ENCODE results near the gene MESP2.

MESP2 gene

DNA sequence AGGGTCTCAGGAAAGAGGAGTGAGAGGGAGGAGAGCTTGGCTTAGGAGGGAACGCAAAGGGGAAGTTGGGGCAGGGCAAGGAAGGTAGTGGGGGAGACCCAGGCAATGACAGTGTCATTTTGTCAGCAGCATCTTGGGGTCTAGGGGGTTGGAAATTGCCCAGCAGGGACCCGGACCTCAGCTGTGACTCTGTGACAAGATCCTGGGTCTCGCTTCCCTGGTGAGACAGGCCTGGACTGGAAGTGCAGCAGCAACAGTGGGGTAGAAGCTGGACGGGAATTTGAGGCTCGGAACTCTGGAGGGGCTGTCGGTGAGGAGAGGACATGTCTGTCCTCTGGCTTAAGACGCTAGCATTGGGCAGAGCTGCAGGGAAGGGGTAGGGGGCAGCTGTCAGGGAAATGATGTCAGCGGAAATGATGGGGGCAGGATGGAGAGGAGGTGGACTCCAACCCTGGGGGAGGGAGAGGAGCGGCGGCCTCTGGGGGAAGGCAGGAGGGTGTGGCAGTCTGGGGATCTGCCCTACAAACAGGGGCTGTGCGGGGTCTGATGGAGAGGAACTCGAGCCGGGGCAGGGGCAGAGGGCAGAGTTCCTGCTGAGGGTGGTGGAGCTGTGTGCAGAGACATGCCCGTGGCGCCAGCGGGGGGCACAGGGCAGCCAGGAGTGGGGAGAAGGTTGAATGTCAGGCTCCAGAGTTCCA lies 26.2 kb downstream of the MESP2 start:
- Histone ChIP-seq H3K4me3 (ENCODE audit: low read depth, low read length) (no peak overlapping the region), H3K9me3 (ENCODE audit: severe bottlenecking) (no peaks in the 10 kb centered on the region), H3K36me3 (no peaks in the 10 kb centered on the region), H3K27ac (no peak overlapping the region), H3K27me3 (ENCODE audit: insufficient read depth, low read depth, severe bottlenecking) (no peaks in the 10 kb centered on the region)
- no peak for DNase-seq
- TF ChIP-seq, protein P1, sequence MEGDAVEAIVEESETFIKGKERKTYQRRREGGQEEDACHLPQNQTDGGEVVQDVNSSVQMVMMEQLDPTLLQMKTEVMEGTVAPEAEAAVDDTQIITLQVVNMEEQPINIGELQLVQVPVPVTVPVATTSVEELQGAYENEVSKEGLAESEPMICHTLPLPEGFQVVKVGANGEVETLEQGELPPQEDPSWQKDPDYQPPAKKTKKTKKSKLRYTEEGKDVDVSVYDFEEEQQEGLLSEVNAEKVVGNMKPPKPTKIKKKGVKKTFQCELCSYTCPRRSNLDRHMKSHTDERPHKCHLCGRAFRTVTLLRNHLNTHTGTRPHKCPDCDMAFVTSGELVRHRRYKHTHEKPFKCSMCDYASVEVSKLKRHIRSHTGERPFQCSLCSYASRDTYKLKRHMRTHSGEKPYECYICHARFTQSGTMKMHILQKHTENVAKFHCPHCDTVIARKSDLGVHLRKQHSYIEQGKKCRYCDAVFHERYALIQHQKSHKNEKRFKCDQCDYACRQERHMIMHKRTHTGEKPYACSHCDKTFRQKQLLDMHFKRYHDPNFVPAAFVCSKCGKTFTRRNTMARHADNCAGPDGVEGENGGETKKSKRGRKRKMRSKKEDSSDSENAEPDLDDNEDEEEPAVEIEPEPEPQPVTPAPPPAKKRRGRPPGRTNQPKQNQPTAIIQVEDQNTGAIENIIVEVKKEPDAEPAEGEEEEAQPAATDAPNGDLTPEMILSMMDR (IDR thresholded peaks at IDR 0.05; ENCODE audit: low read depth, low read length) = no peak

DNA sequence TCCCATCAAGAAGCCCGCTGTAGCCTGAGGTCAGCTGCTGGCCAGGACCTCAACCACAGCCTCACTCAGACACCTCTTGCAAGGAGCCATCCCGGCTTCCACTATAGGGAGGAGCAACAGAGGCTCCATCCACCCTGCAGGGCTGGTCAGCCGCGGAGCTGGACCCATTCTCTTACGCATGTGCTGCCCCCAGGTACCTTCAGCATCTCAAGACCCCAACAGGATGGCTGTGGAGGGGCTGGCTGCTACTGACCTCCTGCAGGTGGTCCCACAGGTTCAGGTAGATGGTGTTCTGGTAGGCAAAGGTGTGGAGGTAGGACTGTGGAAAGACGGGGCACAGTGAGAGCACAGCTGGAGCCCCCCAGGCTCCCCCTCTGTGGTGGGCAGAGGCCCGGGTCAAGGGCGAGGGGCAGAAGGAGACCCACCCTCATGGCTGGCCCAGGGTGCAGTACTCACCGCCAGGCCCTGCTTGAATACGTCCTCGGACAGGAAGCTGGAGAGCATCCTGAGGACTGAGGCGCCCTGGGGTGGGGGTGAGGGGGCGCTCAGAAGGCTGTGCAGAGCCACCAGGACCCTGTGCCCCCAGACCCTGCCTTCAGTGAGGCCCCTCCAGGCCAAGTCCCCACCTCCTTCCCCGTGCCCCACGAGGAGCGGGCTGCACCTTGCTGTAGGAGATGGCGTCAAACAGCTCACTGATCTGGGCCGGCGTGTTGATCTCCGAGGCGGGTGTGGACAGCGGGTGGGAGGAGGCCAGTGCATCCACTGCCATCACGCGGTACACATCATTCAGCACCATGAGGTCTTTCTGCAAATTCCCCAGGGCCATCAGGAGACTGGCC lies 27.1 kb downstream of the MESP2 start:
- no peaks in the 10 kb centered on the region for H3K27me3 ChIP-seq (ENCODE audit: insufficient read depth, low read depth, severe bottlenecking)
- no peak overlapping the region for H3K27ac ChIP-seq
- DNase-seq = no peak
- H3K9me3 ChIP-seq (ENCODE audit: severe bottlenecking) = no peaks in the 10 kb centered on the region
- TF ChIP-seq, protein P1 (IDR thresholded peaks at IDR 0.05; ENCODE audit: low read depth, low read length) = no peak
- no peaks in the 10 kb centered on the region for H3K36me3 ChIP-seq
- H3K4me3 ChIP-seq (ENCODE audit: low read depth, low read length) = no peak overlapping the region

DNA sequence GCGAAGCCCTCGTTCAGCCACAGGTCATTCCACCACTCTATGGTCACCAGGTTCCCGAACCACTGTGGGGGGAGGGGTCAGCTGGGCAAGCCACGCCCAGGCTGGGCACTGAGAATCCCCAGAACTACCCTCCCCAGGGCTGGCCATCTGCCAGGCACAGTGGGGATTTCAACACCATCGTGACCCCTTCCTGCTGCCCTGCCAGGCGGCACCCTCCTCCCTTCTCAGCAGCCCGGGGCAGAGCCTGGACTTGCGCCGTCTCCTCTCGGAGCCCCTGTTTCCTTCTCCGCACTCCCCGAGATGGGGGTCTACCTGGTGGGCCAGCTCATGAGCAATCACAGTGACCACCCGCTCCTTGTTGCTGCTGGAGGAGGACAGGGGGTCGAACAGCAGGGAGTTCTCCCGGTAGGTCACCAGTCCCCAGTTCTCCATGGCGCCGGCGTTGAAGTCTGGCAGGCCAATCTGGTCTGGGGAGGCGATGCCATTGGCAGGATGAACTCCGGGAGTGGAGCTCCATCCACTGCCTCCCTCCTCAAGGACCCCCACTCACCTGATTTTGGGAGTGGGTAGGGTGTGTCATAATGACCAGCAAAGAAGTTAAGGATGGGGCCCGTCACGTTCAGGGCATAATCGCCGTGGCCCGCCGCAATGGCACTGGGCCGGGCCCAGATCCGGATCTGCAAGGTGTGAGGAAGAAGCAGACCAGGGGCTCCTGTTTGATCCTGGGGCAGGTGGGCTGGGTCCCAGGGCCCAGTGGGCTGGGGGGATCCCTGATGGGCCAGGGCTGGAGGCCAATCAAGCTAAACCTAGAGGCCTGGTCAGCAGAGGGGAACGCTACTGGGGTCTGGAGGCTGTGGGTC lies 28.0 kb downstream of the MESP2 start:
- no peak for DNase-seq
- TF ChIP-seq, protein P1 (IDR thresholded peaks at IDR 0.05; ENCODE audit: low read depth, low read length) = no peak
- no peaks in the 10 kb centered on the region for H3K36me3 ChIP-seq
- H3K4me3 ChIP-seq (ENCODE audit: low read depth, low read length) = no peak overlapping the region
- H3K27me3 ChIP-seq (ENCODE audit: insufficient read depth, low read depth, severe bottlenecking) = no peaks in the 10 kb centered on the region
- H3K9me3 ChIP-seq (ENCODE audit: severe bottlenecking) = no peaks in the 10 kb centered on the region
- H3K27ac ChIP-seq = no peak overlapping the region

DNA sequence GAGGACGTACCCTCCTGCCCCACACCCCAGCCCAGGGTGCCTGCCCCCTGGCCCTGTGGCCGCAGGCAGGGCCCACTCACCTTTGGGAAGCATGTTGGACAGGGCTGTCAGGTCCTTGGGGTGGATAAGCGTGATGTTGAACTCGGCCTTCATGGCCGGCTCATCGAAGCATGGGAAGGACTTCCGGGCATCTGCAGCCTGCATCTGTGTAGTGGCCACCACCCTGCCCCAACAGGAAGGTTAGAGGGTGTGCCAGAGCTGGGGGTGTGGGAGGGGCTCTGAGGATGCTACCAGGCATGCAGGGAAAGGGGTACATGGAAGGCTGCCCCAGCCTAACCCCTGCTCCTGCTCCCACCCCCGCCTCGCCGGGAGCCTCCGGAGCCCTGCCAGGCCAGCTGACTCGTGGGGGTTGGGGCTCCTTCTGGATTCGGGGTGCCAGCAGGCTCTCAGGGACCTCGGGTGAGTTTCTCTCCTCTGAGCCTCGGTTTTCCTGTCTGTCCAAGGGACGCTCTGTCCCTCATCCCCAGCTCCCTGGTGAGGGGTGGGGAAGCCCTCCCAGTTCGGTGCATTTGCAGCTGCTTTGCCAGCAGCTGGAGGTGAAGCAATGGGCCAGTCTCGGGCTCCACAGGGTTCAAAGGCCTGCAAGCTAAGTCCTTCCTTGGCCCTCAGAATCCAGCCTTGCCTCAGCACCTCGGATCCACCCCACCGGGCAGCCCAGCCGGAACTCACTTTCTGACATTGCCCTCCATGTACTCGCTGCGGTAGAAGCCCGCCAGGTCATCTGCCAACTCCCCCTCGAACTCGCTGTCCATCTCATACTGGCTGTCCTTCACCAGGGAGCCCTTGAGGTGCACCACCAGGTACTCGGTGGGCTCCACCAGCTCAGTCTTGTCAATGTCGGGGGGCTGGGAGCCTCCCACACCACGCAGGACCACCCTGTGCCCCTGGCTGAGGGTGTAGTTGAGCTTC lies 29.4 kb downstream of the MESP2 start:
- TF ChIP-seq, protein P1 (IDR thresholded peaks at IDR 0.05; ENCODE audit: low read depth, low read length) = no peak
- Histone ChIP-seq H3K4me3 (ENCODE audit: low read depth, low read length) (no peak overlapping the region), H3K27me3 (ENCODE audit: insufficient read depth, low read depth, severe bottlenecking) (no peaks in the 10 kb centered on the region), H3K9me3 (ENCODE audit: severe bottlenecking) (no peaks in the 10 kb centered on the region), H3K27ac (no peak overlapping the region), H3K36me3 (no peaks in the 10 kb centered on the region)
- DNase-seq = no peak

DNA sequence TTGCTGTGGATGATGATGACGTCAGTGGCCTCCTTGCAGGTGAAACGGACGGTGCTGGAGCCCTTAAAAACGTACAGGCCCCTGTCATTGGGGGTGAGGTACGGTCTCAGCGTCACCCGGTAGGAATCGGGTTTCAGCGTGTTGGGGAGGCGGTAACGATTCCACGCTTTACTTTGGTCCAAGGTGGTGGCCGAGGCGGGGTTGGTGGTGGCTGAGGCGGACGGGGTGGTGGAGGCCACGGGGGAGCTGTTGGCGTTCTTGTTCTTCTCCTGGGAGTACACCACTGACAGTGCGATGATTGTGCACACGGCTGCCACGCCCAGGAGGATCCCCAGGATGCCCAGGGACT lies 30.1 kb downstream of the MESP2 start:
- H3K27ac ChIP-seq = no peak overlapping the region
- no peaks in the 10 kb centered on the region for H3K9me3 ChIP-seq (ENCODE audit: severe bottlenecking)
- H3K4me3 ChIP-seq (ENCODE audit: low read depth, low read length) = no peak overlapping the region
- no peak for DNase-seq
- H3K27me3 ChIP-seq (ENCODE audit: insufficient read depth, low read depth, severe bottlenecking) = no peaks in the 10 kb centered on the region
- TF ChIP-seq, protein P1 (IDR thresholded peaks at IDR 0.05; ENCODE audit: low read depth, low read length) = no peak
- no peaks in the 10 kb centered on the region for H3K36me3 ChIP-seq

Data from WERI-Rb-1 (cell line).